ENCODE measurements around the gene MYO1E.
A peak's percentile ranks its signal among the peaks of the same experiment; 100 is the strongest.
"Not testable (repeated sequence)": the region's sequence is repeated elsewhere in the genome, so short reads cannot be mapped to it uniquely, and the experiment has no call there.

Gene MYO1E

DNA sequence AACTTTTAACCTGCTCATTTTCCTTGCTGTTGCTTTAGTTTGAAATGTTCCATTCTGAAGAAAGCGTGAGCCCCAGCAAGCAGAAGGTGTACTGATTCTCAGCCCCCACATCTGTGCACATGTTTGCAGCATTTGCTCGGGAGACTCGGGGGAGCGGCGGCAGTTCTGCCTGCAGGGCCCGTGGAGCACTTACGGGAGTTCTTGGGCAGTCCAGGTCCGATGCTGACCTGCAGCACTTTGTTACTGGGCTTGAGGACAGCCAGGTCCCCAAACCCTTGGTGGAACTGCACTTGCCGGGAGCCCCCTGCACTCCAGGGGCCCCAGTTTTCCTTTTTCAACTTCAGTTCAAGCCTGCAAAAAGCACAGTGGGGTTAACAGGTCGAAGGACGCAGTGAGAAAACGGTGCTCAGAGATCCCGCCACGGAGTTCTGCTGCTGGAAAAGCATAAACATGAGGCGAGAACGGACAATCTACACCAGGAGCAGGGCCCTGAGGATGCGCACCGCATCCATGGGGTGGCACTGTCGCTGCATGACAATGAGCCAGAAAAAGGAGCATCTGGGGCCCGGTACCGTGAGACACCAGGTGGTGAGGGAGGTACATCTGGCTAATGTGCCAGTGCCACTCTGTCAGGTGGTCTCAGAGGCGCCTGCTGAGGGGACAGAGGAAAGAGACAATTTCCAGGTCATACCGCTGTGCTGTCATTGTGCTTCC lies 211.6 kb downstream of the MYO1E start:
- DNase-seq = no peak

DNA sequence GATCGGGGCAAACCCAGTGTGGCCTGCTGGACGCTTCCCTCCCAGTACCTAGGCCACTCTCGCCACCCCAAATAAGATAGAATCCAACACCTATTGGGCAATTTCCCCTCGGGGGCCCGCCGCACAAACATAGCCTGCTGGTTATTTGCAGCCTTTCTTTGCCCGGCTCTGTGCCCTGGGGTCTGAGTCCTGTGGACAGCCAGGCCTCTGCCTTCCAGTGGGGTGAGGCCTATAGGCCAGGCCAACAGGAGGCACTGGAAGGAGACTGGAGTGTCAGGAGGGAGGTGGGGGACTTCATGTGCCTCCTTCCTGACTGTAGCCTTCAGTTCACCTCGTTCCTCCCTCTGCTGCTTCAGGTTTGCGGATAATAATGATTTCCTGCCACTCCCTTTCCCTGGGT lies 213.5 kb downstream of the MYO1E start:
- no peak for DNase-seq

DNA sequence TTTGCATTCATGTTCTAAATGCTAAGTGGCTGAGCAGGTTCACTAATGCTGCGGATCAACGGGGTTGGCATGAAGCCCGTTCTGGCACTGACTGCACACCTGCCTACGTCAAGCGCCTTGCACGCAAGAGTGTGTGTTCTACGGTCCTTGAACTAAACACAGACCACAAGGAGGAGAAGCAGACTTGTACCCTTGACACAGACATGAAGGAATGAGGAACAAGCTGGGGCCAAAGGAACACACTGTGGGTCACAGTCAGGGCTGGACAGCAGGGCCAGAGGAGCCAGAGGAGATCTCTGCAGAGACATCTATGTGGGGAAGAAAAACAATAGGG lies 214.0 kb downstream of the MYO1E start:
- DNase-seq = no peak

DNA sequence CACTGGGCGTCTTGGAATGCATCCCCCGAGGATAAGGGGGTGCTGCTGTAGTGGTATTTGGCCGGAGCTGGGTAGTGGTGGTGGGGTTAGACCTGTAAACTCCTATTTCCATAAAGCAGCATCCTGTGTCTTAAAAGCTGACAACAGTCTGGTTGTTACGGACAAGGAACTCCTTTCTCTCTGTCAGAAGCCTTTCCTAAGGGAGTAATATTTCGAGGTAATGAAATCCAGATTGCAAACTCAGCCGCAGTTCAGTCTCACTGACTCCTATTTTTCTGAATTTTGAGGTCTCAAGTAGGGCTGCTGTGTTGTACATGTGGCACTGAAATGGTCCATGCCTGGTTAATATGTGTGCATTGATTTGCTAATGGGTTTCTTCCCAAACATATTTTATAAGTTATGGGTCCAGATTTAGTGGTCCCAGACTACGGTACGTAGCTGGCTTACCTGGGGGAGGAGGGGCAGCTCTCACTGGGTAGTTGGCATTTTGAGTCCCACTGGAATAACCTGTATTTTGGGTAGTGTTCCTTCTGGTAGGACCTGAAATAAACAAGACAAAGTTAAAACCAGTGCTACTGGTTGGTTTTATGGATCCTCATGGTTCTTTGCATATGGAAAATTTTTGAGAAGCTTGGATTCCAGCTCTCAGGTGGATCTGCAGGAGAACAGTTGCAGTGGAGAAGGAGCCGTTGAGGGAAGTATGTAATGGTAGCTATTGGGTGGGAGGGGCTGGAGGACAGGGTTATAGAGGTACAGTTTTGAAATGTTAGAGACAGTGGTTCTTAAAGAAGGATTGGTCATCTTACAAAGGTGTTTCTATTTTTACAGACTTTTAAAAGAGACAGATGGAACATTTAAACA lies 214.6 kb downstream of the MYO1E start:
- DNase-seq = peak; percentile 43

DNA sequence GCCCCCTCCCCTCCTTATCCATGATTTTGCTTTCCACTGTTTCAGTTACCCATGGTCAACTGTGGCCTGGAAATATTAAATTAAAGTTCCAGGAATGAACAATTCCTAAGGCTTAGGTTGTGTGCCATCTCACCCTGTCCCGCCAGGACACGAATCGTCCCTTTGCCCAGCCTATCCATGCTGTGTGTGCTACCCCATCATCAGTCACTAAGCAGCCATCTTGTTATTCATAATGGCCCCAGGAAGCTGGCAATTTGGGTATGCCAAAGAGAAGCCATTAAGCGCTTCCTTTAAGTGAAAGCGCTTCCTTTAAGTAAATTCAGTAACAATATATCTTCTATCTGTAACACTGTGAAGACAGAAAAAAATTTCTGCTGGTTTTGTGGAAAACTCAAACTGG lies 215.3 kb downstream of the MYO1E start:
- DNase-seq = no peak

DNA sequence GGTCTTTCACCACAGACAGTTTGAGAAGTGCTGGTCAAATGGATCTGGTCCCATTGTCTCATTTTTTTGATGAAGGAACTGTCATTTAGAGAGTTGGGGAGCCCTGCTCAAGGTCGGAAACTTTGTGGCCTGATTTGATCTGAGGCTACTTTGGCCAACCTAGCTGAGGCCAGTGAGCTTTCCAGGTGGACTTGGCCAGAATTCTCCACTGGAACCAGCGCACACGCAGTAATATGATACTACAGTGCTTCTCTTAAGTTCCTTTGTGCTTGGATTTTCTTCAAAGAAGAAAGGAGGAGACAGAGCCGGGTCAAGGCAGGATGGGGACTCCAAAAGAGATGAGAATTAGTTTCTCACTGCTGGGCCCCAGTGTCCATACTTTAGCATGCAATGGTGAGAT lies 217.2 kb downstream of the MYO1E start:
- DNase-seq = no peak

DNA sequence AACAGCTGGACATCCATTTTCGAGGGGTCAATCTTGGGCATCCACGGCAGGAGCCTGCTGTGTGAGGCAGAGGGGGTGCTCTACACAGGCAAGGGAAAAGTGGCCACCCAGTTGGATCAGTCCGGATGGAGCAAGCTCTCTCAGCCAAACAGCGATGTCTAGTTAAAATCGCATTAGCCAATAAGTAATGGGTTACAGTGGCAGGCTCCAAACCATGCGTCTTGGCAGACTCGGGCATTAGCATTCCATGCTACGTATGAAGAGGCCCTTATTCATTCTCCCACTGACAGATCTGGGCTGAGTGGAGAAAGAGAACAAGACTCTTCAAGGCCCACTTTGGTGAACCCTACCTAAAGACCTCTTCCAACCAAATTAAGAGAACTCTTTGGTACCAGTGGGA lies 218.4 kb downstream of the MYO1E start:
- DNase-seq = no peak

DNA sequence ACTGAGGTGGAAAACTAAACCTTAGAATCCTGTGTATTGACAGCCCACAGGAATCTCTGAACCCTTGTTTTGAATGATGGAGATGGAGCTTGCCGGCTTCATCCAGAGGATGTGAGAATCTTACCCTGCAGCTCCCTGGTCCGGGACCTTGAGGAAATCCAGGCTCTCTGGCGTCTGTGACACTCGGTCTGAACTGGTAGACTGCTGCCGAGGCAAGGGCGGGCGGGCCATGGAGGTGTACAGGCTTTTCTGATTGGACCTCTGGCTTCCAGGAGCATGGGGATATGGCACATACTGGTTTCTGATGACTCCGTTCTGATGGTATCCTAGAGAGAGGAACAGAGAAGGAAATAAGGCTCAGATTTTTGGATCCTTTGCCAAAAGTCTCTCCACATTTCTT lies 219.2 kb downstream of the MYO1E start:
- DNase-seq = no peak

DNA sequence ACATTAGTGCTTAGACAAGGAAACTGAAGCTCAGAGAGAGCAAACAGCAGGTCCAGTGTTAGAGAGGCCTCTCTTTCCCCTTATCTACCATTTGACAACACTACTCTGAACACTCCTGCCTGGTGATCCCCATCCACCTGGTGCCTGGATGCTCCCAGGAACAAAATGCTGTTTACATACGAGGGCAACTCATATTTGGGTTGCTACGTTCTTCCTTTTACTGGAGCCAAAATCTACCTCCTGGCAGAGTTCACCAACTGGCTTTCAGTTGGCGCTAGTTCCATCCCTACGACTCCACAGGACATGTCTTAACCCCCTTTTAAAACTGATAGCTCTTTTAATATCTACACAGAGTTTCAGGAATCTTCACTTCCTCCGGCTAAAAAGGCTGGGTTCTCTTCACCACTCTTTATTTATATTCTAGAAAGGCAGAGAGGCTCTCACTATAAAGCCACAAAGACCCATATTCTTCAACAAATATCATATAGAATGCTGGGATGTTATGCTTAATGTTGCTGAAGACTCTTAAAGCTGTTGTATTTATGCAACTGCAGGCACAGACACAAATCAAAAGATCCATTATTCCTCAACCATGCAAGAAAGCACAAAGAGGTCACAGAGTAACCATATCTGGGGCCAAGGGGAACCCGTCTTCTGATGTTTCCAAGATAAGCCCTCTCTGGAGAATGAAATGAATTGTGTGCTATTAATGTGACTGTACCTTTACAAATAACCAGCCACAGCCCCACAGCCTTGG lies 219.8 kb downstream of the MYO1E start:
- no peak for DNase-seq

DNA sequence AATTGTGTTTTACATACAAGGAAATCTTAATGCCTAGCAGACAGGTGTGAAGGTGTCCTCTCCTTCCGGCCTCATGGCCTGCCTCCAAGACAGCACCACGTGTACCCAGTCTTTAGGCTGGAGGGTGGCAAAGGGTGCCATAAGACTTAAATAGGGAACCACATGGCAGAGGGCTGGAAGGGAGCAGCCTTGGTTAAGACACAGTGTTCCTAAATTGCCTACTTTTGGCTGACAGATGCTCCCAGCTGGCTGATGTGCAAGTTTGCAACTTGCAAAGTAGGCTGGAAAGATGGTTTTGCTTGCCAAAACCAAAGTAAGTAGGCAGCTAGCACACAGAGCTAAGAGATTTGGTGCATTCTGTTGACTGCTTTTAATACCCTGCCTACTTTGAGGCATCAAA lies 222.5 kb downstream of the MYO1E start:
- no peak for DNase-seq

DNA sequence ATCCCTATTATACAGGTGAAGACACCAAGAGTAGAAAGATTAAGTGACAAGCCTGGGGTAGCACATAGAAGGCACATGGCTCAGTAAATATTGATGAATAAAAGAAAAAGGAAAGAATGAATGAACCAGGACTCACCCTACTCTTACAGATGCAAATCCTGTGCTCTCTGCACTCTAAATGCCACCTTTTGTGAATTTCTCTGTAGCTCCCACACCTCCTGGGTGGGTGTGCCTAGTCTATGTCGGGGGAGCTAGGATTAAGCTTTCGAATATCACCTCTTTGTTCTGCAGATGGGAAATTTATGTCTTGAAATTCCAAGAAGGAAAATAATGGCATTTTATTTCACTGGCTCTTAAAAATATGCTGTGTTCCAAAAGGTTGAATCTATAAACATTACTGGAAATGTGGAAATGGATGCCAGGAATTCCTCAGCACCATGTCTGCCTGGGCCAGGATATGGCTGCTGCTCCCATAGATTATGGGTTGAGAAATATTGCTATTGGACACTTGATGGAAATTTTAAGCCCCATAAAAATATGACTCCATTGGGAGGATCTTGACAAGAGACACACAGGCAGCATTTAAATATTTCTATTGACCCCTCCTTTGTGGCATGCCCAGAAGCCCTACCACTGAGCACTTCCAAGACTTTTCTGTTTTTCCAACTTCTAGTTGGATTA lies 224.4 kb downstream of the MYO1E start:
- peak; percentile 70 for DNase-seq

DNA sequence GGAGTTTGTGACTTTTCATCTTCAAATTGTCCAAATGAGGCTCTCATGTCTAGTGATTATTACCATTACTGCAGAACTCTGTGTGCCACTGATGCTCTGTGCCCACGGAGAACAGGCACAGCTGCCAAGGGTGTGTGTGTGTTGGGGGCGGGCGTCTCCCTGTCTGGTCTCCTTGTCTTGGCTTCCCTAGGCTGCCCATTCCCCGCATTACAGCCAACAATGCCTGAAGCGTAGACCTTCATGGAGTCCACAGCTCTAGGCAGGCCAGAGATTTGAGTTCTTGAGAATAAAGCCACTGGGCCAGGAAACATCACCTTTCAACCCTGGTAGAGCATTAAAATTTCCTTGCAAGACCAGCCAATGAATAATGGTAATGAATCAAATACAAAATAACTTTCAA lies 225.0 kb downstream of the MYO1E start:
- DNase-seq = no peak

DNA sequence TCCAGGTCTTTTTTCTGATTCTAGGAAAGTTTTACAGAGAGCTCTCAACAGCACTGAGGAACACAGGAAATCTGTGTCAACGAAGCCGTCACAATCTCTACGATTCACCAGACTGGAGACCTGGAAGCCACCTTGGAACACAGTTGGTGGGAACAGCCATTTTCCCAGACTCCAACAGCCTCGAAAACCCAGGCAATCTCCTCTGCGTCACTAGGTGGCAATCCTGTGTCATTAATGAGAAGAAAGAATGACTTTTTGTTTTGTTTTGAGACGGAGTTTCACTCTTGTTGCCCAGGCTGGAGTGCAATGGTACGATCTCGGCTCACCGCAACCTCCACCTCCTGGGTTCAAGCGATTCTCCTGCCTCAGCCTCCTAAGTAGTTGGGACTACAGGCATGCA lies 228.1 kb downstream of the MYO1E start:
- not testable (repeated sequence) for DNase-seq

DNA sequence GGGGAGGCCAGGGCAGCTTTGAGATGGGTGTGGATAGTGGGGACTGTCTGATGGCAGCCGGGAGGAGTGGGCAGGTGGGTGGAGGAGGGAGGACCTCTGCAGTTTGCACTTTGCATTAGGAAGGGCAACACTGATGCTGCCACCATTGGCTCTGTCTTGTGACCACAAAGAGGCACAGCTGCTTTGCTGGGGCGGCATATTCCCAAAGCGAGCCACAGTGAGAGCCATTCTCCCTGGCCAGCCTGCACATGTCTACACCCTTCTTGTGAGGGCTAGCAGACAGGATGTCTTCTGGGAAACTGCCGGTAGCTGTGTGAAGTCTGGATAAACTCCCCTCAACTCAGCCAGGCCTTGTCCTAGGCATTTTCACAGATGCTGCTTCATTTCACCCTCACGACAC lies 229.4 kb downstream of the MYO1E start:
- no peak for DNase-seq

DNA sequence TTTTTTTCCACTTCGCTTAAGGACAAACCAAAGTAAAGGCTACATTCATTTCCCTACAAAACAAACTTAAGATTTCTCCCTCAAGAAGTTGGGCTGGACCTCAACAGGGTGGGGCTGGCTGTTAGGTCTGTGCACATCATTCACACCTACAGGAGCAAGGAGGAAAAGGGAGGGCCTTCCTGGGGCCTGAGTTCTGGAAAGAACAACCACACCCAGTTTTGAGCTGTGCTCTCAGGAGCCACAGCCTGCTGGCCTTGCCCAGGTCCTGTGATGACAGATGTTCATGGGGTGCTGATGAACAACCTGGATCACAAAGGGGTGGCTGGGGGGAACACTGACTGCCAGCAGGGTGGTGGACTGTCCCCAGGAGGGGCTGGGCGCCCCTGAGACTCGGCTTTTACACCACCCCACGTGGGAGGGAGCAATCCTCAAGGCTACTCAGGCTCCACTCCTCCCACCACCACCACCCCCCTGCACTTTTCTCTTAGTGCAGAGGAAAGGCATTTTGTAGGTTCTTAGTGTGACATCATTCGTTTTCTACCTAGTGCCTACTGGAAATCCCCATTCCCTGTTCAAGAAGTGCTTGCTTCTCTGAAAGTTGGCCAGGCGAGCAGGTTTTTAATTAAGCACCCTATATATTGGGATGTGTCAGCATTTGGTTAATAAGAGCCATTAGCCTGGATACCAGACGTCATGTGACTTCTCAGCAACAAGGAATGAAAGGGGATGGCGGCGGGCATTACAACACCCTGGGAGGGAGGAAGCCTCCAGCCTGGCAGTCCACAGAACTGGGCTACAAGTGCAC lies 232.0 kb downstream of the MYO1E start:
- DNase-seq = peak; percentile 31

DNA sequence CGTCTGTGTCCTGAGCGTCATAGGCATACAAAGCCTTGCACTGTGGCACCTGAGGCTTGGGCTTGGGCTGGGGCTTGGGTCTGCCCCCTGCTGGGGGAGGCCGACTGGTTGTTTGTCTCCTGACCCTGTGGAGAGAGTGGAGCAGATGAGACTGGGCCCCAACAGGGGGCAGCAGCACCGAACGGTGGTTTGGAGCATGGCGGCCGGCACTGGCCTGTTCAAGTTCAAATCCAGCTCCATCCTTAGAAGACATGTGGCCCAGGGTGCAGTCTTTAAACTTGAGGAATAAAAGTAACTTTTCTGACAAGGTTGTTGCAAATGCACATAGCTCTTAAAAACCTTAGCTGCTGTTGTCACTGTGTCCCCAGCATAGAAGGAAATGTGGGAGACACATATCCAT lies 234.4 kb downstream of the MYO1E start:
- peak; percentile 25 for DNase-seq

DNA sequence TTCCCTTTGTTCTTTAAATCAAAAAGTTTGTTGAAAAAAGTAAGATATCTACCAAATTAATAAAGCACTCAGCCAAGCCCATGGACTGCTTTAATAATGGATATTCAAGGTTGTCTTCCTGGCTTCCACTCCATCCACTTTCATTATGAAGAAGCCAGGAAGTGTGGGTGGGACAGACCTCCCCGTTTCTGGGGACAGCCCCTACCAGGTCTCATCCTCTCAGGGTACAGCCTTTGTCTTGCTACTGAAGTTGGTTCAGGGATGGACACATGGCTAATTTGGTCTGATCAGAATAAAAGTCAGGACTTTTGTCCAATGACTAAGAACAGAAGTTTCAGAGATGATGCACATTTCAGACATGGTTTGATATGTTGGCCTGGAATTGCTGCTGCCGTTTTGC lies 235.1 kb downstream of the MYO1E start:
- DNase-seq = no peak

DNA sequence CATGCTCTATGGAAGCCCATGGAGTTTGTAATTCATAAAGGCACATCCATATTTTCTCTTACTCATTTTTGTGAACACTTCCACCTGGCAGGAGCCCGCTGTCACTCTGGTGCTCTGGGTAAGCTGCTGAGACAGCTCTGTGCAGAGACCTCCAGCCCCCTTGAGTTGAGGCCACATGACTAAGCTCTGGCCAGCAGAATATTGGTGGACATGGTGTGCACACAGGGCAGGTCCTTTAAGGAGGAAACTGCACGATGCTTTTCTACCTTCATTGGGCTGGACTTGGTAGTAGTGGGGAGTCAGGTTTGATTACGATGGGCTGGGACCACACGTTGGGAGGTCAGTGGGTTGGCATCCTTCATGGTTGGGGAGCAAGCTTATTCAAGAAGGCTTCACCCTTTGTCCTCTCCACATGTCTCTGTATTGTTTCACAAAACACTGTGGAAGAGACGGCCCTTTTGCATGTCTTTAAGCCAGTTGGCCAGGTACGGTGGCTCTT lies 238.7 kb downstream of the MYO1E start:
- DNase-seq = no peak

DNA sequence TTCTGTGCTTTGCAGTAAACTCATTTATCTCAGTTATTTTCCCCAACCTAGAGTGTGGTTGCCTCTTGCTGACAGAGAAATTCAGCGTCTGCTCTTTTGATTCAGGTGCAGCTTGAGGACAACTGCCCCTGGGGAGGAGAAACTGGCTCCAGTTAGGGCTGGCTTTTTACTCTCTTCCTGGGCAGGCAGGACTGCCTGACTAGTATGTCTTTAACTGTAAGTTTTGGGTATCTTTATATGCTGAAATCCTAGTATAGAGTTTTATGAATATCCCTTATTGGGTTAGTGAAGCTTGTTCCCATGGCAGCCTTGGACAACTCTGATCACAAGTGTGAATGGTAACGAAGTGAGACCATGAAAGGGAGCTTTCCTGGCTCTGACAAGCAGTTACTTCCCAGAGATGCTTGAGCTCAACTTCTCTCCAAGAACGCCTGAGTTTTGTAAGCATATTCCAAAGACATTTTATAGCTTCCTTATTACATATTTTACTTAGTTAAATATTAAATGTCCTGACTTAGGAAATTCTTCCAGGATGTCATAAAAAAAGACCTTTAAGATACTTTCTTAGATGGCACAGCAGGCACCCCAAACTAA lies 240.6 kb downstream of the MYO1E start:
- no peak for DNase-seq

DNA sequence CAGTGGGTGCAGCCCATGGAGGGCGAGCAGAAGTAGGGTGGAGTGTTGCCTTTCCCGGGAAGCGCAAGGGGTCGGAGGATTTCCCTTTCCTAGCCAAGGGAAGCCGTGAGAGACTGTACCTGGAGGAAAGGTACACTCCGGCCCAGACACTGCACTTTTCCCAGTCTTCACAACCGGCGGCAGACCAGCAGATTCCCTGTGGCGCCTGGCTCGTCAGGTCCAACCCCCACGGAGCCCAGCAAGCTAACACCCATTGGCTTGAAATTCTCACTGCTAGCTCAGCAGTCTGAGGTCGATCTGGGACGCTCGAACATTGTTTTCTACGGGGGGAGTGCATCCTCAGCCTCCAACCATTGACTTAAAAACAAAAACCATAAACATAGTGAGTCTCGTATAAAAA lies 241.2 kb downstream of the MYO1E start:
- DNase-seq = no peak

DNA sequence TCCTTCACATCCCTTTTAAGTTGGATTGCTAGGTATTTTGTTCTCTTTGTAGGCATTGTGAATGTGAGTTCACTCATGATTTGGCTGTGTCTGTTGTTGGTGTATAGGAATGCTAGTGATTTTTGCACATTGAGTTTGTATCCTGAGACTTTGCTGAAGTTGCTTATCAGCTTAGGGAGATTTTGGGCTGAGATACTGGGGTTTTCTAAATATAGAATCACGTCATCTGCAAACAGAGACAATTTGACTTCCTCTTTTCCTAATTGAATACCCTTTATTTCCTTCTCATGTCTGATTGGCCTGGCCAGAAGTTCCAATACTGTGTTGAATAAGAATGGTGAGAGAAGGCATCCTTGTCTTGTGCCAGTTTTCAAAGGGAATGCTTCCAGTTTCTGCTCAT lies 245.4 kb downstream of the MYO1E start:
- DNase-seq = not testable (repeated sequence)

Data from fibroblast of skin of abdomen (primary cell).